Thyroid gland (tissue), 4 donors: Measurements from ENCODE around the gene GNG7. TPM values are rescaled to one million over a fixed set of nuclear protein-coding genes. Genes with fewer than 3 reads are reported as not detected.

Experiments used
- DNase-seq, 2 donors: peaks; one replicate each; pipeline ENCODE4 v3.0.0-alpha.2; 2019
- H3K27ac ChIP-seq, 3 donors: fragments of 200-600 bp; sonication (generic); 1 replicate in 2 of 3; 2 replicates in 1 of 3; pipeline ENCODE4 v1.5.1; 2016 to 2019; ENCODE audit warnings: mild to moderate bottlenecking in 1 of 3, moderate library complexity in 1 of 3
- H3K27me3 ChIP-seq: fragments of 200-600 bp; sonication (generic); one replicate; pipeline ENCODE4 v1.5.1; 2019
- H3K36me3 ChIP-seq, 2 donors: fragments of 200-600 bp; sonication (generic); one replicate each; pipeline ENCODE4 v1.5.1; 2016 to 2019
- H3K4me1 ChIP-seq, 2 donors: fragments of 200-600 bp; sonication (generic); one replicate each; pipeline ENCODE4 v1.5.1; 2017 to 2019
- H3K4me3 ChIP-seq, 3 donors: fragments of 200-600 bp; sonication (generic); replicated peaks in 1 of 3; 1 replicate in 2 of 3; 2 replicates in 1 of 3; pipeline ENCODE4 v1.5.1; 2016; ENCODE audit warnings: mild to moderate bottlenecking in 1 of 3
- H3K9me3 ChIP-seq: fragments of 200-600 bp; sonication (generic); one replicate; pipeline ENCODE4 v1.5.1; 2017
- POLR2A ChIP-seq, 2 donors: fragments of 450-650 bp; IDR thresholded peaks; one replicate each; pipeline ENCODE4 v1.6.1; 2017; ENCODE audit warnings: antibody characterized with exemption in 2 of 2, mild to moderate bottlenecking in 2 of 2, moderate library complexity in 1 of 2
- WGBS, 2 donors: methylation state at CpG; one replicate each; pipeline ENCODE4 v1.1.5; 2017; 5-methylcytosine and 5-hydroxymethylcytosine counted together
- intact Hi-C: fragments of 100-400 bp; cut with DNase I; formaldehyde crosslinking; loops from one replicate; pipeline ENCODE4 v1.15.1; 2023
- total RNA-seq, 4 donors: library from RNA; depleted of rRNA; stranded (reverse); fragments of >200 nt; gene quantifications; one replicate each; pipeline ENCODE4 v1.2.3, GENCODE V29; 2016
- TF ChIP-seq, protein P1 (sequence below), 6 experiments: fragments of 200-600 bp in 3 of 6; fragments of 450-650 bp in 3 of 6; sonication (generic) in 3 of 6; IDR thresholded peaks; one replicate each; pipeline ENCODE4 v1.5.1; 2016 to 2019; ENCODE audit warnings: antibody characterized with exemption in 6 of 6, mild to moderate bottlenecking in 2 of 6, inconsistent platforms in 1 of 6, moderate library complexity in 1 of 6

GNG7 gene
- total RNA-seq, 4 donors from 2014 or later = 3.8 to 6.9 (median 5.6) TPM

GRCh38 chr19:2491130-2491801 lies 211.2 kb downstream of the GNG7 start:
- whole genome bisulfite sequencing, 2 donors = 46 to 76% methylated on average over 10 to 11 of the region's 23 CpGs
- Histone ChIP-seq H3K4me1 (peaks cover 29 to 48% of the 10 kb centered on the region in 2 donors), H3K27me3 (no peaks in the 10 kb centered on the region), H3K27ac (no peak overlapping the region), H3K9me3 (no peaks in the 10 kb centered on the region), H3K36me3 (no peaks in the 10 kb centered on the region), H3K4me3 (no peak overlapping the region)
- intact Hi-C loops = no loop called here
- TF ChIP-seq, protein P1, sequence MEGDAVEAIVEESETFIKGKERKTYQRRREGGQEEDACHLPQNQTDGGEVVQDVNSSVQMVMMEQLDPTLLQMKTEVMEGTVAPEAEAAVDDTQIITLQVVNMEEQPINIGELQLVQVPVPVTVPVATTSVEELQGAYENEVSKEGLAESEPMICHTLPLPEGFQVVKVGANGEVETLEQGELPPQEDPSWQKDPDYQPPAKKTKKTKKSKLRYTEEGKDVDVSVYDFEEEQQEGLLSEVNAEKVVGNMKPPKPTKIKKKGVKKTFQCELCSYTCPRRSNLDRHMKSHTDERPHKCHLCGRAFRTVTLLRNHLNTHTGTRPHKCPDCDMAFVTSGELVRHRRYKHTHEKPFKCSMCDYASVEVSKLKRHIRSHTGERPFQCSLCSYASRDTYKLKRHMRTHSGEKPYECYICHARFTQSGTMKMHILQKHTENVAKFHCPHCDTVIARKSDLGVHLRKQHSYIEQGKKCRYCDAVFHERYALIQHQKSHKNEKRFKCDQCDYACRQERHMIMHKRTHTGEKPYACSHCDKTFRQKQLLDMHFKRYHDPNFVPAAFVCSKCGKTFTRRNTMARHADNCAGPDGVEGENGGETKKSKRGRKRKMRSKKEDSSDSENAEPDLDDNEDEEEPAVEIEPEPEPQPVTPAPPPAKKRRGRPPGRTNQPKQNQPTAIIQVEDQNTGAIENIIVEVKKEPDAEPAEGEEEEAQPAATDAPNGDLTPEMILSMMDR (IDR thresholded peaks at IDR 0.05) = no peak
- no peak for TF ChIP-seq POLR2A (IDR thresholded peaks at IDR 0.05)
- peak; percentile 42 to 65 for DNase-seq

GRCh38 chr19:2490659-2491058 lies 211.8 kb downstream of the GNG7 start:
- no peak overlapping the region for H3K4me3 ChIP-seq
- intact Hi-C loops = no loop called here
- H3K27me3 ChIP-seq = no peaks in the 10 kb centered on the region
- no peaks in the 10 kb centered on the region for H3K9me3 ChIP-seq
- no peaks in the 10 kb centered on the region for H3K36me3 ChIP-seq
- WGBS, 2 donors = 52 to 77% methylated on average over 6 to 7 of the region's 7 CpGs
- H3K27ac ChIP-seq = no peak overlapping the region
- no peak for TF ChIP-seq POLR2A (IDR thresholded peaks at IDR 0.05)
- TF ChIP-seq, protein P1 (IDR thresholded peaks at IDR 0.05) = no peak
- H3K4me1 ChIP-seq = peaks cover 24 to 42% of the 10 kb centered on the region in 2 donors
- no peak for DNase-seq

GRCh38 chr19:2488942-2489731 lies 213.4 kb downstream of the GNG7 start:
- H3K4me1 ChIP-seq = peaks cover 16 to 30% of the 10 kb centered on the region in 2 donors
- intact Hi-C loops = no loop called here
- no peaks in the 10 kb centered on the region for H3K36me3 ChIP-seq
- no peaks in the 10 kb centered on the region for H3K9me3 ChIP-seq
- H3K27me3 ChIP-seq = no peaks in the 10 kb centered on the region
- peak overlapping the region; percentile 53 to 70 (median 54) for H3K27ac ChIP-seq
- H3K4me3 ChIP-seq = peak overlapping the region in 2 of 3 donors; percentile 30 to 37
- TF ChIP-seq, protein P1 (IDR thresholded peaks at IDR 0.05) = peak in 1 of 6 experiments; percentile 7
- TF ChIP-seq POLR2A (IDR thresholded peaks at IDR 0.05) = peak in 1 of 2 donors; percentile 40
- WGBS, 2 donors = 5 to 11% methylated on average over 9 to 36 of the region's 78 CpGs
- peak; percentile 78 to 83 for DNase-seq

GRCh38 chr19:2488405-2488941 lies 214.0 kb downstream of the GNG7 start:
- peak overlapping the region in 1 of 3 donors; percentile 37 for H3K4me3 ChIP-seq
- H3K27me3 ChIP-seq = no peaks in the 10 kb centered on the region
- DNase-seq = peak in 1 of 2 donors; percentile 25
- no peaks in the 10 kb centered on the region for H3K9me3 ChIP-seq
- peaks cover 16 to 30% of the 10 kb centered on the region in 2 donors for H3K4me1 ChIP-seq
- intact Hi-C loops = no loop called here
- TF ChIP-seq, protein P1 (IDR thresholded peaks at IDR 0.05) = no peak
- no peak for TF ChIP-seq POLR2A (IDR thresholded peaks at IDR 0.05)
- WGBS, 2 donors = 16 to 19% methylated on average over 30 to 31 of the region's 32 CpGs
- no peaks in the 10 kb centered on the region for H3K36me3 ChIP-seq
- H3K27ac ChIP-seq = peak overlapping the region; percentile 53 to 70 (median 54)
